Lower leg skin (tissue), 4 donors: ENCODE results near the gene SLC25A26. TPM values are rescaled to one million over a fixed set of nuclear protein-coding genes. Genes with fewer than 3 reads are reported as not detected.

Source experiments
- DNase-seq, 2 donors: peaks; one replicate each; pipeline ENCODE4 v3.0.0-alpha.2; 2019; ENCODE audit warnings: low spot score in 2 of 2
- H3K4me3 ChIP-seq: fragments of 200-600 bp; sonication (generic); 2 replicates; pipeline ENCODE4 v1.5.1; 2017; ENCODE audit warnings: mild to moderate bottlenecking, low read depth; ENCODE audit not compliant: poor library complexity, severe bottlenecking
- POLR2A ChIP-seq, 2 donors: fragments of 450-650 bp; IDR thresholded peaks; one replicate each; pipeline ENCODE4 v1.6.1; 2016 to 2017; ENCODE audit warnings: antibody characterized with exemption in 2 of 2, mild to moderate bottlenecking in 1 of 2, moderate library complexity in 1 of 2
- WGBS, 2 donors: methylation state at CpG; one replicate each; pipeline ENCODE4 v1.1.5; 2018; 5-methylcytosine and 5-hydroxymethylcytosine counted together
- intact Hi-C: fragments of 100-400 bp; cut with DNase I; formaldehyde crosslinking; loops from one replicate; pipeline ENCODE4 v1.15.0; 2023; ENCODE audit warnings: low total_unique reads
- total RNA-seq, 4 donors: library from RNA; depleted of rRNA; stranded (reverse); fragments of >200 nt; gene quantifications; one replicate each; pipeline ENCODE4 v1.1.0, GENCODE V29; 2016
- TF ChIP-seq, protein P1 (sequence below), 3 donors: fragments of 450-650 bp; IDR thresholded peaks; one replicate each; pipeline ENCODE4 v1.5.1; 2016; ENCODE audit warnings: antibody characterized with exemption in 3 of 3, mild to moderate bottlenecking in 3 of 3, moderate library complexity in 2 of 3

SLC25A26 gene
- total RNA-seq, 4 donors from 2014 or later, result 13.7 to 29.1 (median 21.9) TPM

DNA sequence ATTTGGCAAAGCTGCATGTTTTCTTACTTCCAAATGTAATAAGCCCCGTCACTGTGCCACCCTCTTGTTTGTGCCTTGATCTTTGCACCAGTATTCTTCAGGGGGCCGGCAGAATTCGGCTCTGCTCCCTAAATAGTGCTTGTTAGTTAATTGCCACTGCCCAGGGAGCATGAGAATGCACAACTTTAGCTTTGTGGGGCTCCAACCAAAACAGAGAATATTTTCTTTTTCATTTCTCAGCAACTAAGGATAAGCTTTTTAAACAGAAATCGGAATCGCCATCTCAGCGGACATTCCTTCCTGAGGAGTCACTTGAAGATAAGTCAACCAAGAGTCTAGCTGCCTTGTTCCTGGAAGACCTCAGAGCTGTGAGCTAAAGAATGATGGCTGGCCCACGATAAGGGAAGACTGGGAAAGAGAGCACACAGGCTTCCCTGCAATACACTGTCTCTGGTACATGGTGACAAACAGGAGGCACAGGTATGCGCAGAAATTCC is 174.0 kb downstream of the SLC25A26 start:
- 79 to 83% methylated on average over 8 of the region's 8 CpGs for WGBS, 2 donors
- intact Hi-C loops, result no loop called here
- peak in 1 of 2 donors; percentile 52 for DNase-seq
- TF ChIP-seq, protein P1, sequence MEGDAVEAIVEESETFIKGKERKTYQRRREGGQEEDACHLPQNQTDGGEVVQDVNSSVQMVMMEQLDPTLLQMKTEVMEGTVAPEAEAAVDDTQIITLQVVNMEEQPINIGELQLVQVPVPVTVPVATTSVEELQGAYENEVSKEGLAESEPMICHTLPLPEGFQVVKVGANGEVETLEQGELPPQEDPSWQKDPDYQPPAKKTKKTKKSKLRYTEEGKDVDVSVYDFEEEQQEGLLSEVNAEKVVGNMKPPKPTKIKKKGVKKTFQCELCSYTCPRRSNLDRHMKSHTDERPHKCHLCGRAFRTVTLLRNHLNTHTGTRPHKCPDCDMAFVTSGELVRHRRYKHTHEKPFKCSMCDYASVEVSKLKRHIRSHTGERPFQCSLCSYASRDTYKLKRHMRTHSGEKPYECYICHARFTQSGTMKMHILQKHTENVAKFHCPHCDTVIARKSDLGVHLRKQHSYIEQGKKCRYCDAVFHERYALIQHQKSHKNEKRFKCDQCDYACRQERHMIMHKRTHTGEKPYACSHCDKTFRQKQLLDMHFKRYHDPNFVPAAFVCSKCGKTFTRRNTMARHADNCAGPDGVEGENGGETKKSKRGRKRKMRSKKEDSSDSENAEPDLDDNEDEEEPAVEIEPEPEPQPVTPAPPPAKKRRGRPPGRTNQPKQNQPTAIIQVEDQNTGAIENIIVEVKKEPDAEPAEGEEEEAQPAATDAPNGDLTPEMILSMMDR (IDR thresholded peaks at IDR 0.05), result no peak
- TF ChIP-seq POLR2A (IDR thresholded peaks at IDR 0.05), result no peak
- no peak overlapping the region for H3K4me3 ChIP-seq

DNA sequence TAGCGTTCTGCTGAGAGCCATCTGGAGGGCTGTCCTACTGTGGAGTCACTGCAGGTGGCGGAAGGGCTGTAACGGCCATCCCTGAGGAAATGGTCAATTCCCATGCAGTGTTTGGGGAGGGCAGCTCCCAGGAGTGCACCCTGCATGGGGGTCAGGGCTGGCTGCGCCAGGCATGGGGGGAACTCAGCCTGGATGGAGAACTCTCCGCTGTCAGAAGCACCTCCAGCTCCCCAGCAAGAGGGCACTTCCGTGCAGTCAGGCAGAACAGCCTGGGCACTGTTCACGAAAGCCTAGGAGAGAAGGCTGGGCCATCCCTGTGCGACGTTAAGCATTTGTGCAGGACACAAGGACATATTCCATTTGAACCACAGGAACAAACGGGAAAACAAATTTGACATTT is 174.8 kb downstream of the SLC25A26 start:
- TF ChIP-seq POLR2A (IDR thresholded peaks at IDR 0.05), result no peak
- TF ChIP-seq, protein P1 (IDR thresholded peaks at IDR 0.05), result no peak
- WGBS, 2 donors, result 94 to 95% methylated on average over 10 of the region's 10 CpGs
- DNase-seq, result peak in 1 of 2 donors; percentile 60
- no peak overlapping the region for H3K4me3 ChIP-seq
- intact Hi-C loops, result no loop called here

DNA sequence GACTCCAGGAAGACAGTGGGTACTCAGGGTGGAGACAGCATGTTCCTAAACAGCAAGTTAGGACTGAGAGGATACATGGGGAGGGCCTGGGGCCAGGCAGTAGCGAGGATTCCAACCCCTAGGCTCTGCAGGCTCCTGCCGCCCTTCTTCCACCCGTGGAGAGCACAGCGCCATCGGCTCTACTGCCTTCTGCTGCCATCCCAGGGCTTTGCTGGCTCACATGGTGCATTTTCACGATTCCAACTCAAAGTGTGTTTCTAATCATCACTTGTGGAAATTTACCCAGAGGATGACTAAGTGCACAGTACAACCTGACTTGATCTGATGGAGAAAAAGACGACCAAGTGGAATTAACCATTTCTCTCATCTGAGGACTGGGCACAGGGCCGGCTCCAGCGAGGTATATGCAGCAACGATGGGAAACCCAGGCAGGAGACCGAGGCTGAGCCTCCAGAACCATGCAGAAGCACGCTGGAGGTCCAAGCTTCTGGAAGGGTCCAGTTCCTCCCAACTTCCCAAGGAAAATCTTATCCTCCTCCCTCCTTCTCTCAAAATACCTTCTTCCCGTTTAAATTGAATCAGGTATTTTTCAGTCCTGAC is 175.5 kb downstream of the SLC25A26 start:
- 78 to 85% methylated on average over 13 of the region's 13 CpGs for WGBS, 2 donors
- no peak overlapping the region for H3K4me3 ChIP-seq

DNA sequence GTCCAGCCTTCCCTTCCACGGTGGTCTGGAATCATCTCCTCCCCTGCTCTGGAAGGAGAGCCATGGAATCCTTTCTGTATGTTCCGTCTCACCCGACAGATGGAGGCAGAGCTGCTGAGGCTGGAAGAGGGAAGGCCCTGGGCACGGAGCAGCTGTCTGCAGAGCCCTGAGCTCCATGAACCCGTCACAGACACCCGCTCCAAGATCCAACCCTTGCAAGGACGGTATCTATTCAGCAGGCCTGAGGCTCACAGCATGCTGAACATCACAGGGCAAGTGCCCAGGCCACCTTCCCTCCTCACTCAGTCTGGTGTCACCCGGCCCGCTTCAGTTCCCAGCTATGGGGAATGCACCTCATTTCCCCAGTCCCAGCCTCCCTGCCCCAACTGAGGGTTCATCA is 176.1 kb downstream of the SLC25A26 start:
- no peak for TF ChIP-seq POLR2A (IDR thresholded peaks at IDR 0.05)
- TF ChIP-seq, protein P1 (IDR thresholded peaks at IDR 0.05), result no peak
- WGBS, 2 donors, result 92 to 97% methylated on average over 7 to 9 of the region's 9 CpGs
- no peak overlapping the region for H3K4me3 ChIP-seq
- intact Hi-C loops, result no loop called here
- DNase-seq, result peak in 1 of 2 donors; percentile 72

More for the DNA sequence above, 175.5 kb downstream of the SLC25A26 start:
- intact Hi-C loops, result no loop called here
- no peak for TF ChIP-seq POLR2A (IDR thresholded peaks at IDR 0.05)
- TF ChIP-seq, protein P1 (IDR thresholded peaks at IDR 0.05), result no peak
- peak in 1 of 2 donors; percentile 68 for DNase-seq

DNA sequence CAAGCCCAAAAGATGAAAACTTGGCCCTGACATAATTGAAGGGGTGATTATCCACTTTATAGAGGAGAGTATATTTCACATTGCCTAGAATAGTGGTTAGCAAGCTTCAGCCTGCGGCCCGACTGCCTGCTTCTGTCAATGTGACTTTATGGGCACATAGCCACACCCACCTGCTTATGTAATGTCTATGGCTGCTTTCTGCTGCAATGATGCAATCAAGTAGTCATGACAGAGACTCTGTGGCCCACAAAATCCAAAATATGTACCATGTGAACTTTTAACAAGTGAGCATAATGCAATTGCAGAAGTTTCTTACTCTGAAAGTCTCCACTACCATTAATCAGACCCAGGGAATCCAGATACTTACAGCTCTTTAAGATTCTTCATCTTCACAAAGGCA is 176.9 kb downstream of the SLC25A26 start:
- TF ChIP-seq, protein P1 (IDR thresholded peaks at IDR 0.05), result no peak
- TF ChIP-seq POLR2A (IDR thresholded peaks at IDR 0.05), result no peak
- peak in 1 of 2 donors; percentile 82 for DNase-seq
- no peak overlapping the region for H3K4me3 ChIP-seq
- 30 to 50% methylated on average over 2 of the region's 2 CpGs for WGBS, 2 donors
- intact Hi-C loops, result no loop called here
